Natural killer cell (primary cell): ENCODE data around the gene USH1G. TPM values are rescaled to one million over a fixed set of nuclear protein-coding genes. Genes with fewer than 3 reads are reported as not detected.

Experiments
- ATAC-seq, 3 donors: fragments of 150-1000 bp in 2 of 3; fragments of 200-7000 bp in 1 of 3; cut with Tn5 transposase; 1 replicate in 1 of 3; 2 replicates in 2 of 3; pipeline ENCODE4 v1.10.0; 2021; ENCODE audit warnings: mild to moderate bottlenecking in 2 of 3, moderate library complexity in 2 of 3
- DNase-seq, 2 donors: peaks; one replicate each; pipeline versions ENCODE4 v3.0.0 to v3.0.0-alpha.2; 2013 to 2021; ENCODE audit warnings: mixed read lengths in 1 of 2
- H3K27ac ChIP-seq: one replicate; pipeline ENCODE4 v1.5.1; 2013; ENCODE audit warnings: mild to moderate bottlenecking, low read length
- H3K27me3 ChIP-seq: one replicate; pipeline ENCODE4 v1.6.1; 2013; ENCODE audit warnings: low read length; ENCODE audit not compliant: control insufficient read depth, insufficient read depth
- H3K36me3 ChIP-seq: one replicate; pipeline ENCODE4 v1.6.1; 2013; ENCODE audit warnings: low read length; ENCODE audit not compliant: control insufficient read depth, insufficient read depth
- H3K4me1 ChIP-seq: one replicate; pipeline ENCODE4 v1.6.1; 2013; ENCODE audit warnings: low read length; ENCODE audit not compliant: control insufficient read depth, insufficient read depth
- H3K4me3 ChIP-seq: one replicate; pipeline ENCODE4 v1.5.1; 2013; ENCODE audit warnings: low read length
- H3K9me3 ChIP-seq: one replicate; pipeline ENCODE4 v1.6.1; 2013; ENCODE audit warnings: low read length; ENCODE audit not compliant: control insufficient read depth, insufficient read depth
- H3K27ac Mint-ChIP-seq, 2 donors: one replicate each; pipeline ENCODE4 v1.8.0; 2022; ENCODE audit warnings: mild to moderate bottlenecking in 2 of 2, mixed read lengths in 2 of 2, moderate library complexity in 1 of 2
- H3K27me3 Mint-ChIP-seq, 2 donors: one replicate each; pipeline ENCODE4 v1.8.0; 2022; ENCODE audit warnings: low read depth in 2 of 2, mixed read lengths in 2 of 2
- H3K36me3 Mint-ChIP-seq: one replicate; pipeline ENCODE4 v1.8.0; 2022; ENCODE audit warnings: mixed read lengths
- H3K4me1 Mint-ChIP-seq, 2 donors: one replicate each; pipeline ENCODE4 v1.8.0; 2022; ENCODE audit warnings: mixed read lengths in 2 of 2
- H3K4me3 Mint-ChIP-seq: one replicate; pipeline ENCODE4 v1.8.0; 2022; ENCODE audit warnings: mild to moderate bottlenecking, moderate library complexity, mixed read lengths
- H3K9me3 Mint-ChIP-seq, 2 donors: one replicate each; pipeline ENCODE4 v1.8.0; 2022; ENCODE audit warnings: mixed read lengths in 2 of 2
- WGBS: methylation state at CpG from one replicate; pipeline ENCODE4 v1.1.7; 2013; ENCODE audit warnings: missing lambda C conversion rate; ENCODE audit not compliant: insufficient coverage; 5-methylcytosine and 5-hydroxymethylcytosine counted together
- intact Hi-C: fragments of 100-400 bp; cut with micrococcal nuclease; formaldehyde crosslinking; loops from one replicate; pipeline ENCODE4 v1.14.2; 2022
- total RNA-seq, 4 donors: library from RNA; stranded (reverse); fragments of 120-200 nt in 1 of 4; gene quantifications; one replicate each; pipeline versions ENCODE4 v1.2.3 to v1.2.4, GENCODE V29; 2013 to 2022
- TF ChIP-seq, protein P1 (sequence below): fragments of 200-600 bp; IDR thresholded peaks from one replicate; pipeline ENCODE4 v1.8.0; 2022; ENCODE audit warnings: antibody characterized with exemption

USH1G gene
- total RNA-seq, 3 donors from 2014 or later (not counting 1 experiment from before 2014, with no cell fraction given) = not detected

DNA sequence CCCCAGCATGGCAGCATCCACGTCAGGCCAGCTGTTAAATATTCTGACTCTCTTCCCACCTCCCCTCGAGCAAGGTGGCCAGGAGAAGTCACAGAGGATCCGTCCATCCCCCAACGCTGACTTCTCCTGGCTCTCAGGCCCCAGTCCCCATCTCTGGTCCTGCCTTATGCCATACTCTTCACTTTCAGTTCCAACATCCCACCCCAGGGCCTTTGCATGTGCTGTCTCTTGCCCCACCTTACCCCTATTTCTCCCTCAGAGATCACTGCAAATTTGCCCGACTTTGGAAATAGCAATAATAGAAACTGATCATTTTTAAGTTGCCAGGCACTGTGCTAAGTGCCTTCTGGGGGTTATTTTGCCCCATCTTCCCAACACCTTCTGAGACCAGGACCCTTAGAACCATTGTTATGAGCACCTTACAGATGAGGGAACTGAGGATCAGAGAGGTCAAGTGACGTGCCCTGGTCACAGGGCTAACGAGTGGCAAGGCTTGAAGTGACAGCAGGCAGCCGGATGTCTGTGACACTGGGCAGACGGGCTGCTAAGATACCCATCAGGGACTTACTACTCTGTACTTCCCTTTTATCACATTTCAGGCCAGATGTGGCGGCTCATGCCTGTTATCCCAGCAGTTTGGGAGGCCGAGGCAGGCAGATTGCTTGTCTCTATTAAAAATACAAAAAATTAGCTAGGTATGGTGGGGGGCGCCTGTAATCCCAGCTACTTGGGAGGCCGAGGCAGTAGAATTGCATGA is 31.8 kb upstream of the USH1G start:
- H3K27ac Mint-ChIP-seq = no peak overlapping the region
- no peak overlapping the region for H3K27ac ChIP-seq
- peaks cover 0 to 4% of the 10 kb centered on the region in 2 donors for H3K27me3 Mint-ChIP-seq
- no peaks in the 10 kb centered on the region for H3K9me3 Mint-ChIP-seq
- H3K36me3 Mint-ChIP-seq = no peaks in the 10 kb centered on the region
- peaks cover 3% of the 10 kb centered on the region for H3K4me1 ChIP-seq
- ATAC-seq = no peak
- TF ChIP-seq, protein P1, sequence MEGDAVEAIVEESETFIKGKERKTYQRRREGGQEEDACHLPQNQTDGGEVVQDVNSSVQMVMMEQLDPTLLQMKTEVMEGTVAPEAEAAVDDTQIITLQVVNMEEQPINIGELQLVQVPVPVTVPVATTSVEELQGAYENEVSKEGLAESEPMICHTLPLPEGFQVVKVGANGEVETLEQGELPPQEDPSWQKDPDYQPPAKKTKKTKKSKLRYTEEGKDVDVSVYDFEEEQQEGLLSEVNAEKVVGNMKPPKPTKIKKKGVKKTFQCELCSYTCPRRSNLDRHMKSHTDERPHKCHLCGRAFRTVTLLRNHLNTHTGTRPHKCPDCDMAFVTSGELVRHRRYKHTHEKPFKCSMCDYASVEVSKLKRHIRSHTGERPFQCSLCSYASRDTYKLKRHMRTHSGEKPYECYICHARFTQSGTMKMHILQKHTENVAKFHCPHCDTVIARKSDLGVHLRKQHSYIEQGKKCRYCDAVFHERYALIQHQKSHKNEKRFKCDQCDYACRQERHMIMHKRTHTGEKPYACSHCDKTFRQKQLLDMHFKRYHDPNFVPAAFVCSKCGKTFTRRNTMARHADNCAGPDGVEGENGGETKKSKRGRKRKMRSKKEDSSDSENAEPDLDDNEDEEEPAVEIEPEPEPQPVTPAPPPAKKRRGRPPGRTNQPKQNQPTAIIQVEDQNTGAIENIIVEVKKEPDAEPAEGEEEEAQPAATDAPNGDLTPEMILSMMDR = no peak
- no peak overlapping the region for H3K4me3 Mint-ChIP-seq
- intact Hi-C loops = loop anchor here (5.0 kb wide), 1 partner anchor 33 kb away; the partner anchor contains the start of genes OTOP2 and USH1G
- DNase-seq = no peak
- no peaks in the 10 kb centered on the region for H3K9me3 ChIP-seq
- no peaks in the 10 kb centered on the region for H3K4me1 Mint-ChIP-seq
- no peaks in the 10 kb centered on the region for H3K27me3 ChIP-seq
- WGBS = 64% methylated on average over 13 of the region's 13 CpGs
- no peak overlapping the region for H3K4me3 ChIP-seq
- H3K36me3 ChIP-seq = no peaks in the 10 kb centered on the region

DNA sequence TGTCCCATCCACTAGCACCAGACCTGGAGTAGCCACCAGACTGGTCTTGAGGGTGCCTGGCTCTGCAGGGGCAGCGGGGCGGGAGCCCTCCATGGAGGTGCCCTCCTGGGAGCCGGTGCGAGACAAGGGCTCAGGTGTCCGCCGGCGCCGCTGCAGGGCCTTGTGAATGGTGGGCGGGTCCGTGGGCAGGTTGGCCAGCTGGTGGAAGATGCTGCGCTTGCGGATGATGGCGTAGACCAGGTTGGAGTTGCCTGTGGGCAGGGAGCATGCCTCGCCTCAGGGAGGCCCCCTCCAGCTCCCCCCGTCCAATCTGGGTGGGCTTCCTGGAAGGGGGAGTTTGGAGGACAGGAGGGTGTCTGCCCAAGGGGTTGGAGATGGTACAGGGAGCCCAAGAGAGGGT is 31.1 kb upstream of the USH1G start:
- Mint-ChIP-seq H3K4me1 (no peaks in the 10 kb centered on the region), H3K36me3 (no peaks in the 10 kb centered on the region), H3K9me3 (no peaks in the 10 kb centered on the region), H3K27me3 (no peaks in the 10 kb centered on the region), H3K27ac (no peak overlapping the region), H3K4me3 (no peak overlapping the region)
- Histone ChIP-seq H3K4me1 (peaks cover 3% of the 10 kb centered on the region), H3K27me3 (no peaks in the 10 kb centered on the region), H3K9me3 (no peaks in the 10 kb centered on the region), H3K36me3 (no peaks in the 10 kb centered on the region), H3K4me3 (no peak overlapping the region), H3K27ac (no peak overlapping the region)
- no peak for ATAC-seq
- intact Hi-C loops = no loop called here
- TF ChIP-seq, protein P1 = no peak
- 94% methylated on average over 15 of the region's 15 CpGs for WGBS
- DNase-seq = no peak

- no peak overlapping the region for H3K27ac Mint-ChIP-seq
- H3K27ac ChIP-seq = no peak overlapping the region
- peaks cover 3% of the 10 kb centered on the region for H3K4me1 ChIP-seq
- no peaks in the 10 kb centered on the region for H3K4me1 Mint-ChIP-seq
- H3K9me3 Mint-ChIP-seq = no peaks in the 10 kb centered on the region
- H3K36me3 Mint-ChIP-seq = no peaks in the 10 kb centered on the region
- intact Hi-C loops = no loop called here
- no peaks in the 10 kb centered on the region for H3K9me3 ChIP-seq
- no peak overlapping the region for H3K4me3 ChIP-seq
- H3K27me3 ChIP-seq = no peaks in the 10 kb centered on the region
- H3K36me3 ChIP-seq = no peaks in the 10 kb centered on the region
- no peaks in the 10 kb centered on the region for H3K27me3 Mint-ChIP-seq
- TF ChIP-seq, protein P1 = no peak
- no peak for ATAC-seq
- H3K4me3 Mint-ChIP-seq = no peak overlapping the region
- DNase-seq = no peak
- WGBS = 89% methylated on average over 11 of the region's 11 CpGs
These were observed 30.2 kb upstream of the USH1G start for GRCh38 chr17:74953134-74953687.
